ENCODE measurements around the gene STK4.
A peak's percentile ranks its signal among the peaks of the same experiment; 100 is the strongest.

Gene STK4

GRCh38 chr20:45034436-45034835 is 68.1 kb downstream of the STK4 start:
- DNase-seq = no peak

GRCh38 chr20:45036044-45036755 is 69.9 kb downstream of the STK4 start:
- no peak for DNase-seq

GRCh38 chr20:45037050-45037449 is 70.7 kb downstream of the STK4 start:
- DNase-seq = no peak

GRCh38 chr20:45037635-45038034 is 71.3 kb downstream of the STK4 start:
- no peak for DNase-seq

GRCh38 chr20:45038745-45039474 is 72.6 kb downstream of the STK4 start:
- no peak for DNase-seq

- no peak for DNase-seq
These were observed 73.1 kb downstream of the STK4 start for GRCh38 chr20:45039475-45039820.

- no peak for DNase-seq
These were observed 75.4 kb downstream of the STK4 start for GRCh38 chr20:45041464-45042337.

- no peak for DNase-seq
These were observed 76.7 kb downstream of the STK4 start for GRCh38 chr20:45042978-45043377.

- peak; percentile 14 for DNase-seq
These were observed 77.8 kb downstream of the STK4 start for GRCh38 chr20:45044084-45044573.

GRCh38 chr20:45044601-45045000 is 78.3 kb downstream of the STK4 start:
- DNase-seq = no peak

GRCh38 chr20:45047581-45048119 is 81.3 kb downstream of the STK4 start:
- no peak for DNase-seq

GRCh38 chr20:45049438-45049837 is 83.1 kb downstream of the STK4 start:
- DNase-seq = no peak

- DNase-seq = no peak
These were observed 83.7 kb downstream of the STK4 start for GRCh38 chr20:45049904-45050471.

- no peak for DNase-seq
These were observed 85.1 kb downstream of the STK4 start for GRCh38 chr20:45051204-45052060.

GRCh38 chr20:45052698-45053429 is 86.6 kb downstream of the STK4 start:
- no peak for DNase-seq

- no peak for DNase-seq
These were observed 87.4 kb downstream of the STK4 start for GRCh38 chr20:45053430-45054351.

- DNase-seq = no peak
These were observed 88.7 kb downstream of the STK4 start for GRCh38 chr20:45055056-45055455.

- no peak for DNase-seq
These were observed 90.3 kb downstream of the STK4 start for GRCh38 chr20:45056473-45057173.

- DNase-seq = no peak
These were observed 92.0 kb downstream of the STK4 start for GRCh38 chr20:45058168-45058850.
